Non-pigmented ciliary epithelial cell (primary cell): ENCODE data around the gene CHMP4A.
"Not testable (repeated sequence)": the region's sequence is repeated elsewhere in the genome, so short reads cannot be mapped to it uniquely, and the experiment has no call there.

ENCODE experiments used
- DNase-seq: peaks from one replicate; pipeline ENCODE4 v3.0.0-alpha.2; 2010; ENCODE audit warnings: low read depth

The CHMP4A gene

GRCh38 chr14:24222987-24223386 is 9.7 kb upstream of the CHMP4A start:
- DNase-seq, result not testable (repeated sequence)

GRCh38 chr14:24219521-24219920 is 6.2 kb upstream of the CHMP4A start:
- no peak for DNase-seq

- no peak for DNase-seq
These were observed 5.8 kb upstream of the CHMP4A start for GRCh38 chr14:24219080-24219479.

- not testable (repeated sequence) for DNase-seq
These were observed 3.6 kb upstream of the CHMP4A start for GRCh38 chr14:24216876-24217275.

GRCh38 chr14:24216345-24216699 is 3.0 kb upstream of the CHMP4A start:
- DNase-seq, result no peak

GRCh38 chr14:24215495-24216344 is 2.4 kb upstream of the CHMP4A start, which contains the start of gene MDP1:
Gene MDP1 (minus strand): TSS chr14:24216066. CDS start chr14:24215955, 111 bp downstream.
- peak; percentile 50 for DNase-seq

- no peak for DNase-seq
These were observed 776 bp upstream of the CHMP4A start for GRCh38 chr14:24213866-24214662.

GRCh38 chr14:24211311-24211710 is 2.0 kb downstream of the CHMP4A start:
- no peak for DNase-seq

GRCh38 chr14:24207625-24208024 is 5.7 kb downstream of the CHMP4A start:
- no peak for DNase-seq

- no peak for DNase-seq
These were observed 6.2 kb downstream of the CHMP4A start for GRCh38 chr14:24207104-24207551.

- DNase-seq, result no peak
These were observed 6.8 kb downstream of the CHMP4A start for GRCh38 chr14:24206260-24207103.

- no peak for DNase-seq
These were observed 8.8 kb downstream of the CHMP4A start for GRCh38 chr14:24204163-24205146.

GRCh38 chr14:24203249-24203886 is 9.9 kb downstream of the CHMP4A start:
- not testable (repeated sequence) for DNase-seq

- not testable (repeated sequence) for DNase-seq
These were observed 10.8 kb downstream of the CHMP4A start for GRCh38 chr14:24202538-24202937.

GRCh38 chr14:24198814-24199524 is 14.3 kb downstream of the CHMP4A start:
- no peak for DNase-seq

GRCh38 chr14:24197056-24197450 is 16.2 kb downstream of the CHMP4A start:
- no peak for DNase-seq

GRCh38 chr14:24196071-24197055 is 16.9 kb downstream of the CHMP4A start:
- DNase-seq, result no peak
